H9 (cell line): ENCODE data around the gene NYAP2. TPM values are rescaled to one million over a fixed set of nuclear protein-coding genes. Genes with fewer than 3 reads are reported as not detected.

Experiments
- DNase-seq: peaks from one replicate; pipeline ENCODE4 v3.0.0-alpha.2; 2017
- H2AFZ ChIP-seq: one replicate; pipeline ENCODE4 v1.6.1; 2013; ENCODE audit warnings: mild to moderate bottlenecking, low read length, control low read depth, moderate library complexity
- H2AK5ac ChIP-seq: 2 replicates; pipeline ENCODE4 v1.6.1; 2013; ENCODE audit warnings: low read length, control low read depth, mixed read lengths; ENCODE audit not compliant: insufficient read length
- H2BK120ac ChIP-seq: one replicate; pipeline ENCODE4 v1.6.1; 2013; ENCODE audit warnings: low read depth, mild to moderate bottlenecking, low read length, control low read depth, inconsistent platforms; ENCODE audit not compliant: poor library complexity, severe bottlenecking
- H2BK12ac ChIP-seq: 2 replicates; pipeline ENCODE4 v1.6.1; 2013; ENCODE audit warnings: low read length, control low read depth, mixed read lengths, low read depth; ENCODE audit not compliant: insufficient read length
- H2BK15ac ChIP-seq: 2 replicates; pipeline ENCODE4 v1.6.1; 2013; ENCODE audit warnings: low read depth, low read length, control low read depth
- H2BK20ac ChIP-seq: one replicate; pipeline ENCODE4 v1.6.1; 2013; ENCODE audit warnings: low read depth, mild to moderate bottlenecking, low read length, control low read depth, inconsistent platforms; ENCODE audit not compliant: poor library complexity, severe bottlenecking
- H2BK5ac ChIP-seq: 2 replicates; pipeline ENCODE4 v1.6.1; 2013; ENCODE audit warnings: low read length, control low read depth, mixed read lengths; ENCODE audit not compliant: insufficient read length
- H3K14ac ChIP-seq: 2 replicates; pipeline ENCODE4 v1.6.1; 2013; ENCODE audit warnings: low read length, control low read depth; ENCODE audit not compliant: insufficient read depth
- H3K18ac ChIP-seq: 2 replicates; pipeline ENCODE4 v1.6.1; 2013; ENCODE audit warnings: low read depth, mild to moderate bottlenecking, mixed read lengths, low read length, control low read depth; ENCODE audit not compliant: insufficient read length
- H3K23ac ChIP-seq: 2 replicates; pipeline ENCODE4 v1.6.1; 2013; ENCODE audit warnings: low read length, control low read depth, mixed read lengths, low read depth; ENCODE audit not compliant: insufficient read length
- H3K23me2 ChIP-seq: 2 replicates; pipeline ENCODE4 v1.6.1; 2013; ENCODE audit warnings: low read depth, mild to moderate bottlenecking, mixed read lengths, low read length, control low read depth; ENCODE audit not compliant: insufficient read length, poor library complexity, severe bottlenecking
- H3K27ac ChIP-seq: 2 replicates; pipeline ENCODE4 v1.5.1; 2013; ENCODE audit warnings: low read length, control low read depth, mixed read lengths, low read depth; ENCODE audit not compliant: insufficient read length
- H3K27me3 ChIP-seq: 2 replicates; pipeline ENCODE4 v1.6.1; 2013; ENCODE audit warnings: low read length, control low read depth, inconsistent platforms; ENCODE audit not compliant: insufficient read depth
- H3K4ac ChIP-seq: 2 replicates; pipeline ENCODE4 v1.6.1; 2013; ENCODE audit warnings: low read depth, mild to moderate bottlenecking, control low read depth, inconsistent platforms, low read length, moderate library complexity
- H3K4me1 ChIP-seq: 2 replicates; pipeline ENCODE4 v1.6.1; 2013; ENCODE audit warnings: low read length, control low read depth, inconsistent platforms; ENCODE audit not compliant: insufficient read depth
- H3K4me2 ChIP-seq: 2 replicates; pipeline ENCODE4 v1.6.1; 2013; ENCODE audit warnings: low read length, control low read depth, mixed read lengths; ENCODE audit not compliant: insufficient read length, insufficient read depth
- H3K56ac ChIP-seq: 2 replicates; pipeline ENCODE4 v1.6.1; 2013; ENCODE audit warnings: low read depth, mild to moderate bottlenecking, mixed read lengths, low read length, control low read depth; ENCODE audit not compliant: insufficient read length
- H3K79me1 ChIP-seq: 2 replicates; pipeline ENCODE4 v1.6.1; 2013; ENCODE audit warnings: low read depth, mild to moderate bottlenecking, moderate library complexity, low read length, control low read depth, inconsistent platforms; ENCODE audit not compliant: insufficient read depth, poor library complexity, severe bottlenecking
- H3K79me2 ChIP-seq: 2 replicates; pipeline ENCODE4 v1.6.1; 2013; ENCODE audit warnings: low read length, control low read depth, inconsistent platforms; ENCODE audit not compliant: insufficient read depth
- H3K9ac ChIP-seq: 2 replicates; pipeline ENCODE4 v1.6.1; 2013; ENCODE audit warnings: low read length, control low read depth, mixed read lengths; ENCODE audit not compliant: insufficient read length; ENCODE audit errors: extremely low read depth
- H3K9me3 ChIP-seq: one replicate; pipeline ENCODE4 v1.6.1; 2013; ENCODE audit warnings: low read depth, low read length, inconsistent platforms; ENCODE audit not compliant: control insufficient read depth
- H3T11ph ChIP-seq: one replicate; pipeline ENCODE4 v1.6.1; 2013; ENCODE audit warnings: mild to moderate bottlenecking, low read length, control low read depth, inconsistent platforms
- H4K20me1 ChIP-seq: one replicate; pipeline ENCODE4 v1.6.1; 2013; ENCODE audit not compliant: control insufficient read depth, insufficient read length, insufficient read depth
- H4K5ac ChIP-seq: 2 replicates; pipeline ENCODE4 v1.6.1; 2013; ENCODE audit warnings: low read depth, mild to moderate bottlenecking, mixed read lengths, low read length, control low read depth; ENCODE audit not compliant: insufficient read length
- H4K8ac ChIP-seq: replicated peaks from 2 replicates; pipeline ENCODE4 v1.6.1; 2013; ENCODE audit warnings: low read length, control low read depth, mixed read lengths, low read depth; ENCODE audit not compliant: insufficient read length
- H4K91ac ChIP-seq: 2 replicates; pipeline ENCODE4 v1.6.1; 2013; ENCODE audit warnings: low read depth, mild to moderate bottlenecking, moderate library complexity, mixed read lengths, low read length, control low read depth; ENCODE audit not compliant: insufficient read length
- H3K27ac Mint-ChIP-seq, 3 experiments: 2 replicates in 2 of 3; 3 replicates in 1 of 3; pipeline ENCODE4 v1.8.0; 2020 to 2021; ENCODE audit warnings: mixed read lengths in 3 of 3, mild to moderate bottlenecking in 1 of 3, moderate library complexity in 1 of 3
- H3K27me3 Mint-ChIP-seq: 2 replicates; pipeline ENCODE4 v1.8.0; 2021; ENCODE audit warnings: low read depth, mild to moderate bottlenecking, moderate library complexity, mixed read lengths
- H3K36me3 Mint-ChIP-seq, 3 experiments: 2 replicates in 2 of 3; 3 replicates in 1 of 3; pipeline ENCODE4 v1.8.0; 2020 to 2021; ENCODE audit warnings: low read depth in 3 of 3, mixed read lengths in 3 of 3; ENCODE audit not compliant: insufficient read depth in 1 of 3
- H3K4me1 Mint-ChIP-seq, 2 experiments: 2 replicates each; pipeline ENCODE4 v1.8.0; 2020; ENCODE audit warnings: mixed read lengths in 2 of 2
- H3K4me3 Mint-ChIP-seq, 2 experiments: 2 replicates in 1 of 2; 3 replicates in 1 of 2; pipeline ENCODE4 v1.8.0; 2020 to 2021; ENCODE audit warnings: mild to moderate bottlenecking in 2 of 2, mixed read lengths in 2 of 2, moderate library complexity in 1 of 2
- H3K9me3 Mint-ChIP-seq, 2 experiments: 2 replicates in 1 of 2; 3 replicates in 1 of 2; pipeline ENCODE4 v1.8.0; 2020; ENCODE audit warnings: mild to moderate bottlenecking in 2 of 2, mixed read lengths in 2 of 2, moderate library complexity in 1 of 2
- WGBS: extraction: QIAGEN DNeasy Blood & Tissue Kit; methylation state at CpG from one replicate; pipeline ENCODE4 v1.1.7; 2013; ENCODE audit warnings: missing lambda C conversion rate, low lambda C conversion rate, mixed read lengths; ENCODE audit not compliant: insufficient read length; ENCODE audit errors: extremely low coverage; 5-methylcytosine and 5-hydroxymethylcytosine counted together
- total RNA-seq: library from RNA; stranded (reverse); gene quantifications from 2 replicates; pipeline ENCODE4 v1.2.1, GENCODE V29; 2021
- TF ChIP-seq, protein P1 (sequence below): fragments of 200-600 bp; sonication (generic); conservative IDR thresholded peaks from 3 replicates; pipeline ENCODE4 v1.8.0; 2021; ENCODE audit warnings: antibody characterized with exemption, mild to moderate bottlenecking

NYAP2 gene
- total RNA-seq, 1 experiment from 2014 or later: not detected

DNA sequence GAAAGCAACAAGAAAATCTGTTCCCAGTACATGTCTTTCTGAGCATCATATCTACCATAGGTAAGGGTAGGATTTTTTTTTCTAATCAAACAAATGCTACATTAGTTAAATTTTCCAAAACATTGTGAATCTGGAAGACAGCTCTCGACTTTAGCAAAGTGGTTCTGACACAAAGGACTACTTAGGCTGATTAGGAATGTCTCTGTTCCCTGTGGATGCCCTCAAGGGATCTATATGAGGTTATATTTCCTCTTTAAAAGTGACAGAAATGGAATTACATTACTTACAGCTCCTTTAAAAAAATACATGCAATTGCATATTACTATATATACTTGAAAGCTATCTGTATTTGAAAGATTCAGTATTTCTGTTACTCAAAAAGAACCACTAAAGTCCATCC lies 15.4 kb downstream of the NYAP2 start:
- Mint-ChIP-seq H3K4me3 (no peak overlapping the region), H3K9me3 (no peaks in the 10 kb centered on the region), H3K36me3 (no peaks in the 10 kb centered on the region; a peak in 1 of 7 replicates), H3K4me1 (no peaks in the 10 kb centered on the region; a peak in 1 of 4 replicates), H3K27ac (no peak overlapping the region), H3K27me3 (no peaks in the 10 kb centered on the region)
- TF ChIP-seq, protein P1, sequence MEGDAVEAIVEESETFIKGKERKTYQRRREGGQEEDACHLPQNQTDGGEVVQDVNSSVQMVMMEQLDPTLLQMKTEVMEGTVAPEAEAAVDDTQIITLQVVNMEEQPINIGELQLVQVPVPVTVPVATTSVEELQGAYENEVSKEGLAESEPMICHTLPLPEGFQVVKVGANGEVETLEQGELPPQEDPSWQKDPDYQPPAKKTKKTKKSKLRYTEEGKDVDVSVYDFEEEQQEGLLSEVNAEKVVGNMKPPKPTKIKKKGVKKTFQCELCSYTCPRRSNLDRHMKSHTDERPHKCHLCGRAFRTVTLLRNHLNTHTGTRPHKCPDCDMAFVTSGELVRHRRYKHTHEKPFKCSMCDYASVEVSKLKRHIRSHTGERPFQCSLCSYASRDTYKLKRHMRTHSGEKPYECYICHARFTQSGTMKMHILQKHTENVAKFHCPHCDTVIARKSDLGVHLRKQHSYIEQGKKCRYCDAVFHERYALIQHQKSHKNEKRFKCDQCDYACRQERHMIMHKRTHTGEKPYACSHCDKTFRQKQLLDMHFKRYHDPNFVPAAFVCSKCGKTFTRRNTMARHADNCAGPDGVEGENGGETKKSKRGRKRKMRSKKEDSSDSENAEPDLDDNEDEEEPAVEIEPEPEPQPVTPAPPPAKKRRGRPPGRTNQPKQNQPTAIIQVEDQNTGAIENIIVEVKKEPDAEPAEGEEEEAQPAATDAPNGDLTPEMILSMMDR: no peak
- no peak overlapping the region for H3T11ph ChIP-seq
- H2AFZ ChIP-seq: no peak overlapping the region
- no peak overlapping the region for H4K91ac ChIP-seq
- no peak overlapping the region for H2BK12ac ChIP-seq
- no peaks in the 10 kb centered on the region for H3K4me1 ChIP-seq
- H2BK5ac ChIP-seq: no peak overlapping the region
- H3K18ac ChIP-seq: no peak overlapping the region
- no peak overlapping the region for H2BK120ac ChIP-seq
- WGBS: no CpG with 5 or more reads among the region's 1 CpG
- H4K5ac ChIP-seq: no peak overlapping the region
- H4K8ac ChIP-seq: no peak overlapping the region
- H3K4ac ChIP-seq: no peak overlapping the region
- H3K56ac ChIP-seq: no peak overlapping the region
- H3K79me1 ChIP-seq: no peaks in the 10 kb centered on the region
- no peaks in the 10 kb centered on the region for H4K20me1 ChIP-seq
- H3K23ac ChIP-seq: no peak overlapping the region
- DNase-seq: no peak
- H3K14ac ChIP-seq: no peak overlapping the region
- no peak overlapping the region for H2BK15ac ChIP-seq
- H3K23me2 ChIP-seq: no peaks in the 10 kb centered on the region
- no peaks in the 10 kb centered on the region for H3K27me3 ChIP-seq
- H2BK20ac ChIP-seq: no peak overlapping the region
- no peak overlapping the region for H3K9ac ChIP-seq
- no peak overlapping the region for H2AK5ac ChIP-seq
- no peak overlapping the region for H3K27ac ChIP-seq
- no peak overlapping the region for H3K4me2 ChIP-seq
- no peaks in the 10 kb centered on the region for H3K9me3 ChIP-seq
- H3K79me2 ChIP-seq: no peaks in the 10 kb centered on the region
